GM21576 (cell line): Measurements from ENCODE around the gene APOM.
A peak's percentile ranks its signal among the peaks of the same experiment; 100 is the strongest.

Experiments
- ATAC-seq: cut with Tn5 transposase; IDR thresholded peaks from one replicate; pipeline ENCODE4 v1.9.1; 2021; ENCODE audit warnings: mild to moderate bottlenecking, moderate library complexity; ENCODE audit not compliant: unreplicated experiment

The APOM gene

DNA sequence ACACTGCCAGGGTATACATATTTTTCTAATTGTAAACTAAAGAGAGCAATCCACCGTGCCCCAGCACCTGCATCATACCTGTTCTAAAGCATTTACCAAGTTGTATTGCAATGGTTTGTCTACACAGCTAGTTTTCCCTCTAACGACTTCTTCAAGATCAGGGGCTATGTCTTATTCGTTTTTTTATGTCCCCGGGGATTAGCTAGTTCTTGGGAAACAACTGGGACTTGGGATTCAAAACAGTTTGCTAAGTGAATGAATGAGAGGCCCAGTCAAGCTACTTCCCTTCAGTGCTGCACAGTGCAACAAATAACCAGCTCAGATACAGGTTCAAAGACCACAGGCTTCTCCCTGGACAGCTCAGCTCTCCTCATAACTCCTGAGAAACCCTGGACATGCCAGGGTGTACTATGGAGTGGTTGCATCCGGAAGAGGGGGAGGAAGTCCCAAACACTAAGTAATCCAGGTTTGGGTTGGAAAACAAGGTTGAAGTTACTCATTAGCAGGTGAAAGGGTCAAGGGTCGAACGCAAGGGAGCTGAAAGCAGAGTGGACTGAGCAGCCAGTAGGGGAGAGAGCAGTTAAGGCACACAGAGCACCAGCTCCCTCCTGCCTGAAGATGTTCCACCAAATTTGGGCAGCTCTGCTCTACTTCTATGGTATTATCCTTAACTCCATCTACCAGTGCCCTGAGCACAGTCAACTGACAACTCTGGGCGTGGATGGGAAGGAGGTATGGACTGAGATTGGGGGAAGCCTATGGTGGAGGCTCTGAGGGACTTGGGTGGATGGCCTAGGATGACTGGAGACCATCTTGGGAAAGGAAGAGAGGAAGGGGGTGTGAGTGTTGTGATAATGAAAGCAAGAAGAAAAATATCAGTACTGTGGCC lies at the start of gene APOM:
Gene APOM (plus strand): TSS at position 546 of the 889 bp plus-strand sequence. CDS start 73 bp downstream, at position 619.
- ATAC-seq: no peak

DNA sequence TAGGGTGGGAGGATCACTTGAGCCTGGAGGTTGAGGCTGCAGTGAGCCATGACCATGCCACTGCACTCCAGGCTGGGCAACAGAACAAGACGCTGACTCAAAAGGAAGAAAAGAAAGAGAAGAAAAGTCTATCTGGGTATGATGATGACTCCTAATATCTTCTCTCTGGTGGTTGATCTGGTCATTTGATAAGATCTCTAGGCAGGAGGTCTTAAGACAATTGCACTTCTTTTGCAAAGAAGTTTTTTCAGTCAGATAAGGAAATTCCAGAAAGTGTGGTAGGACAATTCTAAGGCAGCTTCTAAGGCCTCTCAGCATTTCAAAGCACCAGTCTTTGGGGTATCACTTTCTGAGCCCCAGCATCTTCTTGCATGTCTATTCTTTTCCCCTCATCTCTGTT lies 48.4 kb upstream of the APOM start:
- no peak for ATAC-seq

DNA sequence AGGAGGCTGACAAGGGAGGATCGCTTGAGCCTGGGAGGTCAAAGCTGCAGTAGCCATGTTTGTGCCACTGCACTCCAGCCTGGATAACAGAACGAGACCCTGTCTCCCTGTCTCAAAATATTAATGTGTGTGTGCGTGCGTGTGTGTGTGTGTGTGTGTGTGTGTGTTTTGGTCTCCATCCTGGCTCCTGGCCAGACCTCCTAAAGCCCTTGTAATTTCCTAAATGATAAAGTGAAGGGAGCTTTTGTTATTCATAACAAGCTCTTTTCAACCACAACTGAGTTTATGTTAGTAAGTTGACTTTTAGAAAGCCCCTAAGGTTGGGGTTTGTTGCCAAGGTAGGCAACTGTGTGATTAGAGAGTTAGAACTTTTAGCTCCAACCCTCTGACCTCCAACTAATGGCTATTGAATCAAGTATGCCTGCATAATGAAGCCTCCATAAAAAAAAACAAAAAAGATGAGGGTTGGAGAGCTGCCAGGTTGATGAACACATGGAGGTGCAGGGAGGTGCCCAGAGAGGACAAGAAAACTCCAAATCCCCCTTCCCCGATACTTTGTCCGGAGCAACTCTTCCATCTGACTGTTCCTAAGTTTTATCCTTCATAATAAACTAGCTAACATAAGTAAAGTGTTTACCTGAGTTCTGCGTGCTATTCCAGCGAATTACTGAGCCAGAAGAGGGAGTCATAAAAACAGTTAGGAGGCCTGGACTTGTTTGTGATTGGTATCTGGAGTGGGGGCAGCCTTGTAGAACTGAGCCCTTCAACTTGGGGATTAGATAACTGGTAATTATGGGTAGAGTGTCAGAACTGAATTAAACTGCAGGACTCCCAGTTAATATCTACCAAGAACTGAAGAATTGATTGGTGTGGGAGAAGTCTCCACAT lies 45.9 kb upstream of the APOM start:
- no peak for ATAC-seq

DNA sequence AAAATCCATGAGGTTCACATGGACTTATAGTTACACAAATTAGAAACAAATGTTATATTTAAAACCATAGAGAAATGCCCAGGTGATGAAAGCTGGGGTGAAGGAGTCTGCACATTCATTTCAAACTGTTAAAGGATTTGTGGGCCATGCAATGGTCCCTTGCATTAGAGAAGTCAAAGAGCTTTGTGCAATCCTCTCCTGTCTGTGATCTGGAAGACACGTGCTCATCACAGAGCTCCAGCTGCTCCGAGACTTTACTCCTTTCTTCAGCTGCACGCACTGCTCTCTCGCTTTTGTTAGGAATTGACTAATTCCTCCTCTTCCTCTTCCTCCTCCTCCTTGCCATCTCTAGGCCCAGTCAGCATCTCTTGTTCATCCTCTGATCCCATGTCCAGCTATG lies 44.7 kb upstream of the APOM start:
- ATAC-seq: no peak

DNA sequence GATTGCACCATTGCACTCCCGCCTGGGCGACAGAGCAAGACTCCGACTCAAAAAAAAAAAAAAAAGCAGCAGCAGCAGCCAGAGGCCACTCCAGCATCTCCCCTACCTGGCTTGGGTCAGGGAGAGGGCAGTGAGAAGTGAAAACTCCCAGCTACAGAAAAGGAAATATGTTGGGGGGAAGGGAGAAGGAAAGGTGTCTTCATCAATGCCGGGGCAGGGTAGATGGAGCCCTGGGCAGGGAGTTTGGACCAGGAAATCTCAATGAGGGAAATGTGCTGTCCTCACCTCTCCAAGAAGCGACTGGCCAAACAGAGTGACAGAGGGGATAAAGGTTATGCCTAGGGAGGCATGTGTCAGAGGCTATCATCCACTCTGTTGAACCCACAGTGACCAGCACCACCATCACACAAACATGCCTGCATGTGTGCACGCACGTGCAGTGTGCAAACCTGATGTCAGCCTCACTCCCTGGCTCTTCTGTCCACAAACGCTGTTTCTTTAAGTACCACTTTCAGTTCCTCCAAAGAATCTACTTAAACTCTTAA lies 41.5 kb upstream of the APOM start:
- ATAC-seq: no peak

DNA sequence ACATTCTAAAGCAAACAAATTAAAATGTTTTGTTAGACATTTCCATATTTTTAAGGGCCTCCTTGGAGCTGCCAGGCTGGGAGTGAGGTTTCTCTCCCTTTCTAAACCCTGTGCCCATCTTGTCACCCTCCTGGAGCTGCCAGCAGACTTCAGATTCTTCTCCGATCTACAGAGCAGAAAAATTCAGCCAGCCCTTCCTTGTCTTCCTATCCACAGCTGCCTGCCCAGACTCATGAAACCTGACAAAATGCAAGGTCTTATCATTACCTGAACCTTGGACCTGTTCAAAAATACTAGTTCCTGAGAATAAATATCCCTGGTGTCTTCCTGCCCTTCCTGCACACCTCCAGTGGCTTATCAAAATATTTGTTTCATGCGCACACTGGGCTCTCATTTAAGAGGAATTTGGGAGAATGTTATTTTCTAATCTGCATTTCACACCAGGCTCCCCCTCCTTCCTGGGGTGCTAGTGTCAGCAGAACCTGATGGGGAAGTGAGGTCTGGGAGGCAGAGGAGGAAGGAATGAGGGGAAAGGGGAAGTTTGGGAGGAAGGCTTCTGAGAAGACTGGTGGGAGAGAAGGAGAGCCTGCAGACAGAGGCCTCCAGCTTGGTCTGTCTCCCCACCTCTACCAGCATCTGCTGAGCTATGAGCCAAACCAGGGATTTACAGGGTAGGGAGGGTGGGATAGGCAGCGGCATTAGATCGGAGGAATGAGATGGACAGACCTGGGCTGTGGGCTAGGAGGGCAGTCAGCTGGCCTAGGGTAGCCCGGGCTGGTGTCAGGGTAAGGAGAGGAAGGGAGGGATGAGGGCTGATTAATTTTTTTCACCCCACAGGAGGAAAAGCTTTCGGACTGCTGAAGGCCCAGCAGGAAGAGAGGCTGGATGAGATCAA lies 40.8 kb upstream of the APOM start, which contains the start of gene AIF1:
Gene AIF1 (plus strand): TSS at position 551 of the 895 bp plus-strand sequence. CDS start 96 bp downstream, at position 647.
- ATAC-seq: no peak

DNA sequence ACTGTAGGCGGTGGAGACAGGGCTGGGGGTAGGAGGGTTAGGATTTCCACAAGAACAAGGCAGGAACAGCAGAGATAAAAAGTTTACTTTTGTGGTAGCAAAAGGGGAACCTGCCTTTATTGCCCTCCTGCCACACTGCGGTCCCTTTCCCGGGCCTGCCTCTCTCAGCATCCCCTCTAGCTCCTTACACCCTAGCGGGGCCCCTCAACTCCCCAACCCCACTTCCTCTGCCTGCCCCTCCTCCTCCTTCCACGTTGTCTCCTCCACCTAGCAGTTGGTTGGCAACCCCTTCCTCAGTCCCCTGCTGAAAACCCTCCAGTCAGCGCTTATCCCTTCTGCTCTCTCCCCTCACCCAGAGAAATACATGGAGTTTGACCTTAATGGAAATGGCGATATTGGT lies 39.9 kb upstream of the APOM start:
- no peak for ATAC-seq

DNA sequence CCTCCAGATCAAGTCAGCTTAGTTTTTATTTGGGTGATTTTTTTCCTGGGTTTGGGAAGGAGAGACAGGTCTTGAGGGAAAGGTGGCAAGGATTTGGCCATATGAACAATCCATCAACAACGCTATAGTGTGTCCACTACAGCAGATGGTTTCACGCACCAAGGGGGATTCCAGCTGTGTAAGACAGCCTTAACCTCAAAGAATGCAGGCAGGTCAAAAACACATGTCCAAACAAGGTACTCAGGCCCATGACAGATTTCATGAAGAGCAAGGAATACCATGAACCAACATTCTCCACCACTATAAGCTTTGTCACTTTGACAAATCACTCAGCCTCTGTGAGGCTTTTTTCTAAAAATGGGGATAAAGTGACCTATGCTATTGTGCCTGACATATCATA lies 38.7 kb upstream of the APOM start:
- no peak for ATAC-seq

DNA sequence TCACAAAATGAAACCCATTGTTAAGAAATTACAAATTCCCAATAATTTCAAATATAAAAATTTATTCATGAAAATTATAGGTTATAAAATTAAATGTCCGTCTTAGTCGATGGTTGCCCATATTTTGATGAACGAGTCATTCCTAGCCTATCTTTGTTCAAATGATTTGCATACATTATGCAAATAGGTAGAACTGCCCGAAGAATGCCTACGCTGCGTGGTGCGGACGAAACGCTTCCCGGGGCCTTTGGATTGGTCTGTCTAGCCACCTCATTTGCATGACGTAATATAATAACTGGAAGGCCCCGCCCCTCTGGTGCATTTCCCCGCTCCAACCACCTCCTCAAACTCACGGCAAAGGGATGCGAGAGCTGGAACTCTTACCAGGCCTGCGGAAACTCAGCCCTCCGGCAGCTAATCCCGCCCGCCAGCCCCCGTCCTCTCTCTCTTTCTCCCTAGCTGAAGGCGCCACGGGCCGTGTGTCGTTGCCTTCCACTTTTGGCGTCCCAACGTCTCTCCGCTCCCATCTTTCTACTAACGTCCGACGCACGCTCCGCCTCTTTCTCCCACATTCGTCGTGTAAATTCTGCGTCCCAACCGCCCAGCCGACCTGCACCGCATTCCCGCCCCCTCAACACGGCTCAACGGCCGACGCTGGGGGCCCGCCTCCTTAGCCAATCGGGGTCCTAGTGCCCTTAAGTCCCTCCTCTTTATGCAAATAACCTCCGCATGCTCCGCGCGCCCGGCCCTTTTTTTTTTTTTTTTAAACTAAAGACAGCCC lies 35.7 kb upstream of the APOM start:
- peak; percentile 79 for ATAC-seq

DNA sequence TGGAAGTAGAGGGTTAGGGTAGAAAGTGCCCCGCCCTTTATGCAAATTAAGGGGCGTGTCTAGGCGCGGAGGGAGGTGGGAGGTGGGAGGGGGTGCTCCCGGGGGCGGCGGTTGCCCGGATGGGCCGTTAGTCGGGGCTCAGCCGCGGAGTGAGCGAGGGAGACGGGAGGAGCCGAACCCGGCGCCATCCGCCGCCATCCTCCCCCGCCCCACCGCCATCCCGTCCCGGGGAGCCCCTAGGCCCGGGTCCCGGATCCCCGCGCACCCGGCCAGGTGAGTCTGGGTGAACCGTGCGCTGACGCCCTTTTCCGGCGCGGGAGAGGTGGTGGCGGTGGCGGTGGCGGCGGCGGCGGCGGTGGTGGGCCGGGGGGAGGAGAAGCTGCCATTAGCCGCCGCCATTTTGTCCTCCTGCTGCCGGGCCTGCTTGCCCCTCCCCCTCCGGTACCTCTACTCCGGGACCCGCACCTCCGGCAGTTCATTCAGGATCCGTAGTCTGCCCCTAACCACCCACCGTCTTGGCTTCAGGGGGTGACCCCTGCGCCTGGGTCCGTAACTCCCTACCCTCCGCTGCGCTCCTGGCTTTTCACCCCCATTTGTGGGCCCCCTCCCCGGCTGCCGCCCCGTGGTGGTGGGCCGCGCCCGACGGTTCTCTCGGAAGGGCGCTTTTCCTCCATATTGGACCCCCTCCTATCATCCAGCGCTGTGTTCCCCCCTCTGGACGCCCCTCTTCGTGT lies 34.9 kb upstream of the APOM start, which contains the start of gene PRRC2A:
Gene PRRC2A (plus strand): TSS at position 130 of the 734 bp plus-strand sequence. CDS start 2,075 bp downstream, outside the sequence.
- ATAC-seq: peak; percentile 26

DNA sequence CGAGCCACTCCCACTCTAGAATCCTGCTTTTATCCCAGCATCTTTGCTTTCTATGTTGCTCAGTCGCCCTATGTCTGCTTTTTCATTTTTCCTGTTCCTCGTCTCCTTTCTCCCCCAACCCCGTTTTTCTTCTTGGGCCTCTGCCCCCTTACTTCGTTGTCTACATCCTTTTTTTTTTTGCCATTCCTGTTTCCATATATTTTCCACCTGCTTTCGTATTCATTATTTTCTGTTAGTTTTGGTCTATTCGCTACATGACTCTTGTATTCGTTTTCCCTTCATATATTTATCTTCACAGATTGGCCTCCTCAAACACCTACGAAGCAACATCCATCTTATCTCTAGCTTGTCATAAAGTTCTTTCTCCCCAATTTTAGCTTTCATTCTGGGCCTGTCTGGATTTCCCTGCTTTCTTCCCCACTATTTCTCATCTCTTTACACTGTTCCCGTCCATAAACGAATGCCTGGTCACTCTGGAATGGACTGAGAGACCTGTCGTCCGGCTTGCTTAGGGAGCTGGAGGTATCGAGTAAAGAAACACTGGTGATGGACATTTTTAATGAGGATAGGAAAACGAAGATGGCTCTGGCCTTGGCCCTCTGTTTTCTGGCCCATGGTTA lies 34.3 kb upstream of the APOM start:
- no peak for ATAC-seq

DNA sequence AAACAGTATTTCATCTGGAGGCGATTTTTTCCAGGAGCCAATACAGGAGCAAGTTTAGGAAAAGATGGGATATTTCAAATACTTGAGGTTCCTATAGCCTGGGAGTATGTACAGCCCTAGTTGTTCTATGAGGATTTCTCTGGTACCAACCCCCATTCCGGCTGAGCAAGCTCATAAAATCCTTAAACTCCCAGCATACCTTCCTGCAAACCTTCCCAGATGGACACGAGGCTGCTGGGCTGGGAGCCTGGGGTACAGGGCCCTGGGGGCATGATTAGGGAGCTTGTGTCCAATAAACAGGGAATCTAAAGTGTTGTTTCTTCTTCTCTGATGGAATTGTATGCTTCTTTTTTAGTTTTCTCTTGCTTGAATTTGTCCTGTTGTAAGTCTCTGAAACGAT lies 33.7 kb upstream of the APOM start:
- ATAC-seq: no peak

DNA sequence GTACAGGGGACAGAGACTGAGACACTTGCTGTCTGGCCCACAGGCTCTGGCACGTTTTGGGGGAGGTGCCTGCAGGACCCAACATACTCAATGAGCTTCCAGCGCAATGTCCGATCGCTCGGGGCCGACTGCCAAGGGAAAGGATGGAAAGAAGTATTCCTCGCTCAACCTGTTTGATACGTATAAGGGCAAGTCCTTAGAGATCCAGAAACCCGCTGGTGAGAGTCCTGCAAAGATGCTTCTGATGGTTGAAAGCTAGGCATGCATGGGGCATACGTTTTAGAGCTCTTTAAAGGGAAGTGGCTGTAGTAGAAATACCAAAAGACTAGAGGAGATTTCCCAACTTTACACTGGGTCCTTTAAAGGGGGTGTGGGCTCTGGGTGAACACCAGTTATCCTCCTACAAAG lies 33.0 kb upstream of the APOM start:
- ATAC-seq: no peak

DNA sequence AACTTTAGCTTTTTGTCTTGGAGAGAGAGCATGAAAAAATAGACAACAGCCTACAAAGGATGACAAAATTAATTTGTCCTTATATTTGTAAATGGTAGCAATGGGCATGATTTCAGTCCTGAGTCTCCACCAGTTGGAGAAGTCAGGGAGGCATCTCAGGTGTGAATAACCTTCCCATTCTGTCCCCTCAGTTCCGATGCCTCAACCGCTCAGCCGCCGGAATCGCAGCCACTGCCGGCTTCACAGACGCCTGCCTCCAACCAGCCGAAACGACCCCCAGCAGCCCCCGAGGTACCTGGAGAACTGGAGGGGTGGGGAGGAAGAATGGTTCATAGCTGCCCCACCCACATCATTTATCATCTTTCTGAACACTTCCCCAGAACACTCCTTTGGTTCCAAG lies 31.6 kb upstream of the APOM start:
- no peak for ATAC-seq

DNA sequence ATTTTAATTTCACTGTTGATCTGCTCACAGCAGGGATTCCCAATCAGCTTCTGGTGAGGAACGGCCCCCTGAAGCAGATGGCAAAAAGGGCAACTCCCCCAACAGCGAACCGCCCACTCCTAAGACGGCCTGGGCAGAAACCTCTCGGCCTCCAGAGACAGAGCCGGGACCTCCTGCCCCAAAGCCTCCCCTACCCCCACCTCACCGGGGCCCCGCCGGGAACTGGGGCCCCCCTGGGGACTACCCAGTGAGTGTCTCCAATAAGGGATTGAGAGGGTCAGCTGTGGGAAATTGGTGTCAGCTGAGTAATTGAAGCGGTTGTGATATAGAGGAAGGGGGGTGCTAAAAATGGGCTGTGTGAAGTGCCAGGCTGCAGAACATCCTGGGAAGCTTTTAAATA lies 28.7 kb upstream of the APOM start:
- no peak for ATAC-seq

DNA sequence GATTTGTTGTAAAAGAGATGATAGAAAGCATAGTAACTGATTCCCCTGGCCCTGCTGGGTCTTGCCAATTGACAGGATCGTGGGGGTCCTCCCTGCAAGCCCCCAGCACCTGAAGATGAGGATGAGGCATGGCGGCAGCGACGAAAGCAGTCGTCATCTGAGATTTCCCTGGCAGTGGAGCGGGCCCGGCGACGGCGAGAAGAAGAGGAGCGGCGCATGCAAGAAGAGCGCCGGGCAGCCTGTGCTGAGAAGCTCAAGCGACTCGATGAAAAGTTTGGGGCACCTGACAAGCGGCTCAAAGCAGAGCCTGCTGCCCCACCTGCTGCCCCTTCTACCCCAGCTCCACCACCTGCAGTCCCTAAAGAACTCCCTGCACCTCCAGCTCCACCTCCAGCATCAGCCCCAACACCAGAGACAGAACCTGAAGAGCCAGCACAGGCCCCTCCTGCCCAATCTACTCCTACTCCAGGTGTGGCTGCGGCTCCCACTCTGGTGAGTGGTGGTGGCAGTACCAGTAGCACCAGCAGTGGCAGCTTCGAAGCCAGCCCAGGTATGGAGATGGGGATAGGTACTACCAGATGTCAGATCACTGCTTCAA lies 27.9 kb upstream of the APOM start:
- ATAC-seq: no peak

DNA sequence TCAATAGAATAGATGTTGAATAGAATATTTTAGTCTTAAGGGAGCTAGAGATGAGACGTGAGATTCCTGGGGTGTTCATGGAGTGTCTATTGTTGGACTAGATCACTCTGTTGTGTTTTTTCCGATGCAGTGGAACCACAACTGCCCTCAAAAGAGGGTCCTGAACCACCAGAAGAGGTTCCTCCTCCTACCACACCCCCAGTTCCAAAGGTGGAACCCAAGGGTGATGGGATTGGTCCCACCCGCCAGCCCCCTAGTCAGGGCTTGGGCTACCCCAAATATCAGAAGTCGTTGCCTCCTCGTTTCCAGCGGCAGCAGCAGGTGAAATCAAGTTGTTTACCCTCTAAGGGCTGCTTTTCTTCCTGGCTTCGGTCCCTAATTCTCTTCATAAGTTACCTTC lies 26.7 kb upstream of the APOM start:
- no peak for ATAC-seq
